HepG2 (cell line): Measurements from ENCODE around the gene REST. TPM values are rescaled to one million over a fixed set of nuclear protein-coding genes. Genes with fewer than 3 reads are reported as not detected.

Experiments
- ATAC-seq: fragments of 200-7000 bp; cut with Tn5 transposase; 3 replicates; pipeline ENCODE4 v1.9.1; 2020; ENCODE audit warnings: mild to moderate bottlenecking, moderate library complexity
- BruUV-seq: library from RNA; stranded (reverse); fragments of 400-500 nt; replicated peaks from 2 replicates; lab custom pipeline; 2021; lab: Mats Ljungman, UMichigan
- CTCF ChIA-PET: fragments of 300-600 bp; formaldehyde crosslinking; extraction: SDS; loops from one replicate; lab custom pipeline; 2021; ENCODE audit warnings: low total read pairs, inconsistent platforms, low intra/inter-chr PET ratio; lab: Yijun Ruan, JAX
- POLR2A ChIA-PET: fragments of 350-600 bp; sonication (Branson Sonifier 250); formaldehyde crosslinking; loops from one replicate; lab custom pipeline; 2020; ENCODE audit warnings: antibody characterized with exemption, inconsistent platforms; lab: Yijun Ruan, JAX
- DNase-seq: peaks from one replicate; pipeline ENCODE4 v3.0.0-alpha.2; 2015; ENCODE audit warnings: low spot score
- FAIRE-seq: peaks from 3 replicates; lab custom pipeline; 2011; peaks lifted over from hg19 to GRCh38; lab: Jason Lieb, UNC
- H2AFZ ChIP-seq: one replicate; pipeline ENCODE4 v1.6.1; 2011; ENCODE audit warnings: low read length, inconsistent platforms
- H3K27ac ChIP-seq: fragments of 300-600 bp; 3 replicates; pipeline ENCODE4 v1.8.0; 2011; ENCODE audit warnings: mixed run types, mild to moderate bottlenecking, mixed read lengths, low read length, inconsistent platforms; ENCODE audit not compliant: insufficient read depth; ENCODE audit errors: extremely low read length
- H3K27me3 ChIP-seq, 2 experiments: fragments of 200-600 bp in 1 of 2; 2 replicates in 1 of 2; 3 replicates in 1 of 2; pipeline versions ENCODE4 v1.6.0 to v1.8.0; 2011; ENCODE audit warnings: low read length in 2 of 2, mild to moderate bottlenecking in 2 of 2, moderate library complexity in 2 of 2, inconsistent platforms in 1 of 2; ENCODE audit not compliant: insufficient read depth in 2 of 2, control insufficient read depth in 1 of 2
- H3K36me3 ChIP-seq, 2 experiments: fragments of 200-600 bp in 1 of 2; replicated peaks in 1 of 2; 2 replicates in 1 of 2; 3 replicates in 1 of 2; pipeline versions ENCODE4 v1.5.1 to v1.8.0; 2011; ENCODE audit warnings: low read length in 2 of 2, inconsistent platforms in 1 of 2; ENCODE audit not compliant: insufficient read depth in 2 of 2, control insufficient read depth in 1 of 2
- H3K4me1 ChIP-seq: 2 replicates; pipeline ENCODE4 v1.5.1; 2012; ENCODE audit warnings: low read length, inconsistent platforms; ENCODE audit not compliant: insufficient read depth
- H3K4me2 ChIP-seq: 2 replicates; pipeline ENCODE4 v1.6.0; 2011; ENCODE audit warnings: low read depth, low read length, inconsistent platforms
- H3K4me3 ChIP-seq, 3 experiments: fragments of 200-600 bp in 1 of 3; sonication (generic), shearing (Covaris generic) in 1 of 3; replicated peaks in 1 of 3; 2 replicates each; pipeline ENCODE4 v1.5.1; 2011 to 2016; ENCODE audit warnings: low read length in 3 of 3, inconsistent platforms in 2 of 3, low read depth in 2 of 3, mild to moderate bottlenecking in 2 of 3, control low read depth in 1 of 3, mixed read lengths in 1 of 3; ENCODE audit not compliant: insufficient read depth in 1 of 3
- H3K79me2 ChIP-seq: one replicate; pipeline ENCODE4 v1.6.1; 2011; ENCODE audit warnings: low read length, inconsistent platforms; ENCODE audit not compliant: insufficient read depth
- H3K9ac ChIP-seq: 2 replicates; pipeline ENCODE4 v1.6.0; 2011; ENCODE audit warnings: mild to moderate bottlenecking, low read depth, low read length, inconsistent platforms; ENCODE audit not compliant: insufficient read depth
- H3K9me3 ChIP-seq: 2 replicates; pipeline ENCODE4 v1.5.1; 2012; ENCODE audit warnings: mild to moderate bottlenecking, low read length
- H4K20me1 ChIP-seq: 2 replicates; pipeline ENCODE4 v1.6.0; 2011; ENCODE audit warnings: inconsistent platforms, mild to moderate bottlenecking, low read length, moderate library complexity; ENCODE audit not compliant: insufficient read depth
- POLR2AphosphoS2 ChIP-seq: IDR thresholded peaks from 2 replicates; pipeline ENCODE4 v1.6.1; 2011; ENCODE audit warnings: low read depth, low read length, improper control_type of control experiment
- ZNF225 ChIP-seq: sonication (generic); formaldehyde crosslinking; IDR thresholded peaks from 2 replicates; pipeline ENCODE4 v1.4.0; 2020; ENCODE audit warnings: mild to moderate bottlenecking, missing genetic modification reagents
- WGBS: methylation state at CpG from one replicate; pipeline ENCODE4 v1.1.6; 2017; ENCODE audit warnings: low lambda C conversion rate; 5-methylcytosine and 5-hydroxymethylcytosine counted together
- in situ Hi-C: cut with HindIII; loops from 2 replicates; pipeline ENCODE4 v1.10.0; 2017; ENCODE audit warnings: low pct_unique_long_range_greater_than_20kb; ENCODE audit not compliant: extremely low pct_ligation_motif_present
- intact Hi-C: fragments of 100-400 bp; cut with micrococcal nuclease; formaldehyde crosslinking; loops from one replicate; pipeline ENCODE4 v1.10.0; 2022; ENCODE audit not compliant: unreplicated experiment
- polyA plus RNA-seq, 8 experiments: library from polyadenylated mRNA; depleted of rRNA in 3 of 8; stranded (reverse) in 7 of 8; unstranded in 1 of 8; fragments of >200 nt; fragmentation: Illumina TruSeq in 4 of 8; extraction: Trizol in 4 of 8; gene quantifications; 2 replicates each; pipeline versions ENCODE4 v1.2.1 to v1.2.3, GENCODE V29; 2011 to 2016; ENCODE audit warnings: low read depth in 4 of 8, missing spikeins in 1 of 8, mixed read lengths in 1 of 8; ENCODE audit not compliant: insufficient read depth in 1 of 8
- total RNA-seq, 5 experiments: library from RNA; depleted of rRNA; stranded (reverse); fragments of >200 nt; fragmentation: Illumina TruSeq; extraction: Trizol; gene quantifications; 2 replicates each; pipeline ENCODE4 v1.2.3, GENCODE V29; 2016; ENCODE audit warnings: low read depth in 1 of 5
- TF ChIP-seq, protein P1 (sequence below): IDR thresholded peaks from 2 replicates; pipeline ENCODE4 v1.4.0; 2020; ENCODE audit warnings: mild to moderate bottlenecking, missing genetic modification reagents
- TF ChIP-seq, protein P2 (sequence below): IDR thresholded peaks from 2 replicates; pipeline ENCODE4 v1.6.1; 2016
- TF ChIP-seq, protein P3 (sequence below): sonication (generic); formaldehyde crosslinking; IDR thresholded peaks from 2 replicates; pipeline ENCODE4 v1.4.0; 2020; ENCODE audit warnings: missing genetic modification reagents, borderline replicate concordance

The REST gene
- total and polyA plus RNA-seq, 2 of the 13 experiments (the other 11 are each of a cell fraction or from before 2014, with no cell fraction given), result 12.7 to 22.4 TPM

DNA sequence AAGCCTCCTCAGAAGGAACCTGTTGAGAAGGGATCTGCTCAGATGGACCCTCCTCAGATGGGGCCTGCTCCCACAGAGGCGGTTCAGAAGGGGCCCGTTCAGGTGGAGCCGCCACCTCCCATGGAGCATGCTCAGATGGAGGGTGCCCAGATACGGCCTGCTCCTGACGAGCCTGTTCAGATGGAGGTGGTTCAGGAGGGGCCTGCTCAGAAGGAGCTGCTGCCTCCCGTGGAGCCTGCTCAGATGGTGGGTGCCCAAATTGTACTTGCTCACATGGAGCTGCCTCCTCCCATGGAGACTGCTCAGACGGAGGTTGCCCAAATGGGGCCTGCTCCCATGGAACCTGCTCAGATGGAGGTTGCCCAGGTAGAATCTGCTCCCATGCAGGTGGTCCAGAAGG lies 22.9 kb downstream of the REST start (continued):
- TF ChIP-seq, protein P1, sequence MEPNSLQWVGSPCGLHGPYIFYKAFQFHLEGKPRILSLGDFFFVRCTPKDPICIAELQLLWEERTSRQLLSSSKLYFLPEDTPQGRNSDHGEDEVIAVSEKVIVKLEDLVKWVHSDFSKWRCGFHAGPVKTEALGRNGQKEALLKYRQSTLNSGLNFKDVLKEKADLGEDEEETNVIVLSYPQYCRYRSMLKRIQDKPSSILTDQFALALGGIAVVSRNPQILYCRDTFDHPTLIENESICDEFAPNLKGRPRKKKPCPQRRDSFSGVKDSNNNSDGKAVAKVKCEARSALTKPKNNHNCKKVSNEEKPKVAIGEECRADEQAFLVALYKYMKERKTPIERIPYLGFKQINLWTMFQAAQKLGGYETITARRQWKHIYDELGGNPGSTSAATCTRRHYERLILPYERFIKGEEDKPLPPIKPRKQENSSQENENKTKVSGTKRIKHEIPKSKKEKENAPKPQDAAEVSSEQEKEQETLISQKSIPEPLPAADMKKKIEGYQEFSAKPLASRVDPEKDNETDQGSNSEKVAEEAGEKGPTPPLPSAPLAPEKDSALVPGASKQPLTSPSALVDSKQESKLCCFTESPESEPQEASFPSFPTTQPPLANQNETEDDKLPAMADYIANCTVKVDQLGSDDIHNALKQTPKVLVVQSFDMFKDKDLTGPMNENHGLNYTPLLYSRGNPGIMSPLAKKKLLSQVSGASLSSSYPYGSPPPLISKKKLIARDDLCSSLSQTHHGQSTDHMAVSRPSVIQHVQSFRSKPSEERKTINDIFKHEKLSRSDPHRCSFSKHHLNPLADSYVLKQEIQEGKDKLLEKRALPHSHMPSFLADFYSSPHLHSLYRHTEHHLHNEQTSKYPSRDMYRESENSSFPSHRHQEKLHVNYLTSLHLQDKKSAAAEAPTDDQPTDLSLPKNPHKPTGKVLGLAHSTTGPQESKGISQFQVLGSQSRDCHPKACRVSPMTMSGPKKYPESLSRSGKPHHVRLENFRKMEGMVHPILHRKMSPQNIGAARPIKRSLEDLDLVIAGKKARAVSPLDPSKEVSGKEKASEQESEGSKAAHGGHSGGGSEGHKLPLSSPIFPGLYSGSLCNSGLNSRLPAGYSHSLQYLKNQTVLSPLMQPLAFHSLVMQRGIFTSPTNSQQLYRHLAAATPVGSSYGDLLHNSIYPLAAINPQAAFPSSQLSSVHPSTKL (CRISPR knock-in tag), result no peak
- TF ChIP-seq ZNF225 (CRISPR knock-in tag), result no peak
- TF ChIP-seq, protein P2, sequence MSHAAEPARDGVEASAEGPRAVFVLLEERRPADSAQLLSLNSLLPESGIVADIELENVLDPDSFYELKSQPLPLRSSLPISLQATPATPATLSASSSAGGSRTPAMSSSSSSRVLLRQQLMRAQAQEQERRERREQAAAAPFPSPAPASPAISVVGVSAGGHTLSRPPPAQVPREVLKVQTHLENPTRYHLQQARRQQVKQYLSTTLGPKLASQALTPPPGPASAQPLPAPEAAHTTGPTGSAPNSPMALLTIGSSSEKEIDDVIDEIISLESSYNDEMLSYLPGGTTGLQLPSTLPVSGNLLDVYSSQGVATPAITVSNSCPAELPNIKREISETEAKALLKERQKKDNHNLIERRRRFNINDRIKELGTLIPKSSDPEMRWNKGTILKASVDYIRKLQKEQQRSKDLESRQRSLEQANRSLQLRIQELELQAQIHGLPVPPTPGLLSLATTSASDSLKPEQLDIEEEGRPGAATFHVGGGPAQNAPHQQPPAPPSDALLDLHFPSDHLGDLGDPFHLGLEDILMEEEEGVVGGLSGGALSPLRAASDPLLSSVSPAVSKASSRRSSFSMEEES (CRISPR knock-in tag), result no peak

DNA sequence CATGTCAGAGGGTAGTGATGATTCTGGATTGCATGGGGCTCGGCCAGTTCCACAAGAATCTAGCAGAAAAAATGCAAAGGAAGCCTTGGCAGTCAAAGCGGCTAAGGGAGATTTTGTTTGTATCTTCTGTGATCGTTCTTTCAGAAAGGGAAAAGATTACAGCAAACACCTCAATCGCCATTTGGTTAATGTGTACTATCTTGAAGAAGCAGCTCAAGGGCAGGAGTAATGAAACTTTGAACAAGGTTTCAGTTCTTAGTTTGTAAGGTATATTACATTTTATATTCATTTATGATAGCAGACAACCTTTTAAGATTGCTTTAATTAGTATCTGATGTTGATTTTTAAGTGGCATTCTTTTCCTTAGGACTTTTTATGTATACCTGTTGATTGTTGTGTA lies 24.2 kb downstream of the REST start:
- intact Hi-C loops, result no loop called here
- no peak for DNase-seq
- ATAC-seq, result no peak
- FAIRE-seq, result no peak
- Histone ChIP-seq H3K4me3 (no peak overlapping the region), H3K9me3 (no peaks in the 10 kb centered on the region), H3K27me3 (no peaks in the 10 kb centered on the region), H3K36me3 (peaks cover 10 to 36% of the 10 kb centered on the region in 2 experiments; a peak in 4 of 5 replicates), H3K4me2 (no peak overlapping the region), H4K20me1 (no peaks in the 10 kb centered on the region; the same call in 1 of the 2 replicates), H2AFZ (no peak overlapping the region), H3K4me1 (no peaks in the 10 kb centered on the region), H3K9ac (no peak overlapping the region), H3K27ac (no peak overlapping the region), H3K79me2 (no peaks in the 10 kb centered on the region)
- no TSS peak for BruUV-seq
- ChIA-PET POLR2A (no interaction called here), CTCF (no interaction called here)
- 83% methylated on average over 4 of the region's 4 CpGs for WGBS
- TF ChIP-seq POLR2AphosphoS2, result 0 out of 2 replicates have a peak, but pooled peaks have one; percentile 10
- TF ChIP-seq, protein P3, sequence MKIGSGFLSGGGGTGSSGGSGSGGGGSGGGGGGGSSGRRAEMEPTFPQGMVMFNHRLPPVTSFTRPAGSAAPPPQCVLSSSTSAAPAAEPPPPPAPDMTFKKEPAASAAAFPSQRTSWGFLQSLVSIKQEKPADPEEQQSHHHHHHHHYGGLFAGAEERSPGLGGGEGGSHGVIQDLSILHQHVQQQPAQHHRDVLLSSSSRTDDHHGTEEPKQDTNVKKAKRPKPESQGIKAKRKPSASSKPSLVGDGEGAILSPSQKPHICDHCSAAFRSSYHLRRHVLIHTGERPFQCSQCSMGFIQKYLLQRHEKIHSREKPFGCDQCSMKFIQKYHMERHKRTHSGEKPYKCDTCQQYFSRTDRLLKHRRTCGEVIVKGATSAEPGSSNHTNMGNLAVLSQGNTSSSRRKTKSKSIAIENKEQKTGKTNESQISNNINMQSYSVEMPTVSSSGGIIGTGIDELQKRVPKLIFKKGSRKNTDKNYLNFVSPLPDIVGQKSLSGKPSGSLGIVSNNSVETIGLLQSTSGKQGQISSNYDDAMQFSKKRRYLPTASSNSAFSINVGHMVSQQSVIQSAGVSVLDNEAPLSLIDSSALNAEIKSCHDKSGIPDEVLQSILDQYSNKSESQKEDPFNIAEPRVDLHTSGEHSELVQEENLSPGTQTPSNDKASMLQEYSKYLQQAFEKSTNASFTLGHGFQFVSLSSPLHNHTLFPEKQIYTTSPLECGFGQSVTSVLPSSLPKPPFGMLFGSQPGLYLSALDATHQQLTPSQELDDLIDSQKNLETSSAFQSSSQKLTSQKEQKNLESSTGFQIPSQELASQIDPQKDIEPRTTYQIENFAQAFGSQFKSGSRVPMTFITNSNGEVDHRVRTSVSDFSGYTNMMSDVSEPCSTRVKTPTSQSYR (CRISPR knock-in tag), result no peak
- in situ Hi-C loops, result no loop called here
